Hepatocyte (in vitro differentiated cells): ENCODE data around the gene ROR1.

Experiments
- EZH2 ChIP-seq: fragments of 200-600 bp; sonication (generic); IDR thresholded peaks from 2 replicates; pipeline ENCODE4 v1.6.1; 2016; ENCODE audit warnings: antibody characterized with exemption, mild to moderate bottlenecking, borderline replicate concordance
- TF ChIP-seq, protein P1 (sequence below): fragments of 200-600 bp; sonication (generic); IDR thresholded peaks from 2 replicates; pipeline ENCODE4 v1.5.1; 2016; ENCODE audit warnings: antibody characterized with exemption, mild to moderate bottlenecking; ENCODE audit not compliant: poor library complexity

DNA sequence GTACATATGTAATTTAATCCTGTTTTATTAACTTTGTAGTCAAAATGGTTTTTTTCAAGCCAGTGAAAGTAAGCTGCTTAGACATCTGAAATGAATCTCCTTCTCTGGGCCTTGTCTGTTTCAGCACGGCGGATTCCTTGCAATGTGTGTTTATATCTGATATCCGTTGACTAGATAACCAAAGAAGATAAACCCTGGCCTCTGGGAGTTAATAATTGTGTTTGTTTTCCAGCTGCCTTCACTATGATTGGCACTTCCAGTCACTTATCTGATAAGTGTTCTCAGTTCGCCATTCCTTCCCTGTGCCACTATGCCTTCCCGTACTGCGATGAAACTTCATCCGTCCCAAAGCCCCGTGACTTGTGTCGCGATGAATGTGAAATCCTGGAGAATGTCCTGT, 366.1 kb downstream of the ROR1 start:
- TF ChIP-seq, protein P1, sequence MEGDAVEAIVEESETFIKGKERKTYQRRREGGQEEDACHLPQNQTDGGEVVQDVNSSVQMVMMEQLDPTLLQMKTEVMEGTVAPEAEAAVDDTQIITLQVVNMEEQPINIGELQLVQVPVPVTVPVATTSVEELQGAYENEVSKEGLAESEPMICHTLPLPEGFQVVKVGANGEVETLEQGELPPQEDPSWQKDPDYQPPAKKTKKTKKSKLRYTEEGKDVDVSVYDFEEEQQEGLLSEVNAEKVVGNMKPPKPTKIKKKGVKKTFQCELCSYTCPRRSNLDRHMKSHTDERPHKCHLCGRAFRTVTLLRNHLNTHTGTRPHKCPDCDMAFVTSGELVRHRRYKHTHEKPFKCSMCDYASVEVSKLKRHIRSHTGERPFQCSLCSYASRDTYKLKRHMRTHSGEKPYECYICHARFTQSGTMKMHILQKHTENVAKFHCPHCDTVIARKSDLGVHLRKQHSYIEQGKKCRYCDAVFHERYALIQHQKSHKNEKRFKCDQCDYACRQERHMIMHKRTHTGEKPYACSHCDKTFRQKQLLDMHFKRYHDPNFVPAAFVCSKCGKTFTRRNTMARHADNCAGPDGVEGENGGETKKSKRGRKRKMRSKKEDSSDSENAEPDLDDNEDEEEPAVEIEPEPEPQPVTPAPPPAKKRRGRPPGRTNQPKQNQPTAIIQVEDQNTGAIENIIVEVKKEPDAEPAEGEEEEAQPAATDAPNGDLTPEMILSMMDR, result no peak
- no peak for TF ChIP-seq EZH2
